ENCODE measurements around the gene CNPY3.
"Not testable (repeated sequence)": the region's sequence is repeated elsewhere in the genome, so short reads cannot be mapped to it uniquely, and the experiment has no call there.

CNPY3 gene

DNA sequence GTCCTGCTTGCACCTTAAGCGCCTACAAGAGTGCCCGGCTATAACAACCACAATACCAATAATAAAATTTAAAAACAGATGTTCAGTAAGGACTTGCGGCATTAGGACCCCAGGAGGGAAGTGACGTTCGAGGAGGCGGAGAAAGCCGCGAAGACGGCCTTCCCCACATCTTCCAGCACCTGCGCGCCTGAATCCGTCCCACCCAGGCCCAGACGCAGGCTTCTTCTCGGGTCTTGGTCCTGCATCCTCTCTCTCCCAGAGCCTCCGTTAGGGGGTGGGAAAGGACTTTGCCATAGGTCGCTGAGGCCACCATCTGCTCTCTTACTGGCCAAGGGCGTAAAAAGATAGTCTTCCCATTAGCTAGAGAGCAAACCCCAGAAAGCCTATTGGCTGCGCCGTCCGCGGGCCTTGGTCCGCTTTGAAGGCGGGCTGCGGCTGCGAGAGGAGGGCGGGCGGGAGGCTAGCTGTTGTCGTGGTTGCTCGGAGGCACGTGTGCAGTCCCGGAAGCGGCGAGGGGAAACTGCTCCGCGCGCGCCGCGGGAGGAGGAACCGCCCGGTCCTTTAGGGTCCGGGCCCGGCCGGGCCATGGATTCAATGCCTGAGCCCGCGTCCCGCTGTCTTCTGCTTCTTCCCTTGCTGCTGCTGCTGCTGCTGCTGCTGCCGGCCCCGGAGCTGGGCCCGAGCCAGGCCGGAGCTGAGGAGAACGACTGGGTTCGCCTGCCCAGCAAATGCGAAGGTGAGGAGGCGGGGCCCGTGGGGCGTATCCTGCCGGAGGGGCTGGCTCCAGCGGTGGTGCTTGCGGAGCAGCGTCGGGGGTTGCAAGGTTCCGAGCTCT lies at the start of gene CNPY3:
Gene CNPY3 (plus strand): TSS at position 495 of the 835 bp plus-strand sequence. CDS start 91 bp downstream, at position 586.
- peak; percentile 86 for FAIRE-seq

DNA sequence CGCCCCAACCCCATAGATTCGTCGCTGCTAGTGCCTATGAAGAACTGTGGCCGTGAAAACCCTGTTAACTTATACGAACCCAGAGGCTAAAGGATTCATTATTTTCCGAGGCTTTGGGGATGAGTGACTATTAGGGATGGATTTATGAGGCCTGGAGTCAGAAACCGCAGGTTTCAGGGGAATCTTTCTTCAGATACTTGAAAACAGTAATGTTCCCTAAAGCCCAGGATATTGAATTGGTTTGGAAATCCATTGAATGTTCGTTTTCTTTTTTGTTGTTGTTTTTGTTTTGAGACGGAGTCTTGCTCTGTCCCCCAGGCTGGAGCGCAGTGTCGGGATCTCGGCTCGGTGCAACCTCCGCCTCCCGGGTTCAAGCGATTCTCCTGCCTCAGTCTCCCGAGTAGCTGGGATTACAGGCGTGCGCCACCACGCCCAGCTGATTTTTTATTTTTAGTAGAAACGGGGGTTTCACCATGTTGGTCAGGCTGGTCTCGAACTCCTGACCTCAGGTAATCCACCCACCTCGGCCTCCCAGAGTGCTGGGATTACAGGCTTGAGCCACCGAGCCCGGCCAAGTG lies 49.0 kb upstream of the CNPY3 start:
- FAIRE-seq = not testable (repeated sequence)

DNA sequence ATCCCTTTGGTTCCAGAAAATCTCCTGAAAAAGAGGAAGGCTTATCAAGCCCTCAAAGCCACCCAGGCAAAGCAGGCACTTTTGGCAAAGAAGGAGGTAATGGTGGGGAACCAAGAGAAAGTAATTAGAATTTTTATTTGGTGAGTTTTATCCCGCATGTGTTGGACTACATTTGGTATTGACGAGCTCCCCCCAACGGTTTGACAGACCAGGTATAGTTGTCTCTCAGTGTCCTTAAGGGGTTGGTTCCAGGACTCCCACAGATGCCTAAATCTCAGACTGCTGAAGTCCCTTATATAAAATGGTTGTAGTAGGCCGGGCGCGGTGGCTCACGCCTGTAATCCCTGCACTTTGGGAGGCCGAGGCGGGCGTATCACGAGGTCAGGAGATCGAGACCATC lies 48.4 kb upstream of the CNPY3 start:
- FAIRE-seq = not testable (repeated sequence)

DNA sequence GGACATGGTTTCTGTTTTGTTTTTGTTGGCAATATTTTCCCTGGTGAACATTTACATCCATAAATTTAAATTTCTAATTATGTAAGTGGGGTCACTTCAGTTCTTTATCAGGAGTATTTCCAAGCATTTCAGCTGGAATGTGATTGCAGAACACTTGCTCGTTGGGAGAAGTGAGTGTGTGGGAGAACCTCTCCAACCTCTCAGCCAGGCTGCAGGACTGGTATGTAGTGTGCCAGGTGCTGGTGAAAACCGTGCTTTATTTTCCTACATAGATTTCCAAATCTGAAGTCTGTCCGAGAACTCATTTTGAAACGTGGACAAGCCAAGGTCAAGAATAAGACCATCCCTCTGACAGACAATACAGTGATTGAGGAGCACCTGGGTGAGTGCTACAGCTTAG lies 43.6 kb upstream of the CNPY3 start:
- no peak for FAIRE-seq

DNA sequence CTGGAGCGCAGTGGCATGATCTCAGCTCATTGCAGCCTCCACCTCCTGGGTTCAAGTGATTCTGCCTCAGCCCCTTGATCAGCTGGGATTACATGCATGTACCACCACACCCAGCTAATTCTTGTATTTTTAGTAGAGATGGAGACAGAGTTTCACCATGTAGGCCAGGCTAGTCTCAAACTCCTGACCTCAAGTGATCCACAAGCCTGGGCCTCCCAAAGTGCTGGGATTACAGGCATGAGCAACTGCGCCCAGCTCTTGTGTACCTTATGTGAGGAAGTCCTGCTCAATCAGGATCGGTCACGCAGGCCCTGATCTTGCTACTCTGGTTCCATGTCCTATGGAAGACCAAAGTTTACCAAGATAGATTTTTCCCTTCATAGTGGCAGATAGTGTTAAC lies 41.1 kb upstream of the CNPY3 start:
- FAIRE-seq = not testable (repeated sequence)

DNA sequence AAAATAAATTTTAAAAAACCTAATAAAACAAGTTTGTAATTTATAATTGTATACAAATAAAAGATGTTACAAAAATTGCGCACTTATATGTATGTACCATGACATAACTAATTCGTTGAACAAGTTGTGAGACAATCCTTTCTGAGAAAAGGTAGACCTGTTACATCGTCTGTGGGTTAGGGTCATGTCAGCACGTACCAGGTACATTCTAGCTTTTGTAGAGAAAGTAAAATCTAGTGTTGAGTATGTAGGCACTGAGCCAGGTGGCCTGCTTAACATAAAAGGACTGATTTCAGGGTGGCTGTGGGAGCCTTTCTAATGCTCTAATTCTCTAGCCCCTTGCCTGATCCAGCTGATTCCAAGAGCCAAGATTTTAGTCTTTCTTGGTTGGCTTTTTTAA lies 39.5 kb upstream of the CNPY3 start:
- FAIRE-seq = no peak

DNA sequence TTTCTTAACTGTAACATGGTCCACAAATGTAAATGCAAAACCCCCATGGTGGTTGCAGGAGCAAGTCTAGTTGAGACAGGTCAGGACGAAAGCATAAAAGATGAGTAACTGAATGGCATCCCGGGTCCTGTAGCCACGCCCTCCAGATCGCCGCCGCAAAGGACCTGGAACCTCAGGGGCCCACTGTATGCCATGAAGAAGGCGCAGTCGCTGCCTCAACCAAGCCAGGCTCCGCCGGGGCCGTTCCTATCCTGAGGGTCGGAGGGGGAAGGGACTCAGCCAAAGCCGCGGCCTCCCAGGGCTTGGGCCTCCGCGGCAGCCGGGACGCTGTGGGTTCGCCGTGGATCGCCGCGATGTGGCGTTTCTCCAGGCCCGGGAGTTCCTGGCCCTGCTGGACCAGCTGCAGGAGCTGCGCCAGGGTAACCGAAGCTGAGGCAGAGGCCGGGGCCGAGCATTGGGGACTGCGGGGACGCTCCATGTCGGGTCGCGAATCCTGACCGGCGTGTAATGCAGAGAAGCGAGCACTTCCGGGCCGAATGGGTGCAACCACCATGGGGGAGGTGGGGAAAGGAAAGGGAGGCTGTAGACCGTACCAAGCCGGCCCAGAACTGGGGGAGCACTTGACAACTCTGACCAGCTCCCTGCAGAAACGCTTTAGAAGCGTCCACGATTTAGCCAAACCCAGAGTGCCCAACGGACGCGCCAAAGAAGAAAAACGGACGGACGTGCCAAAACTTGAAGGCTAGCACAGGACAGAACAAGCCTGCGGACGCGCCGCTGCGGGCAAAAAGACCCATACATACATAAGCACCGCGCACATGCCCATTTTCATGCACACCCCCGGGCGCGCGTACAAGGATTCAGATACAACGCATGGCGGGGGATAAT lies 38.7 kb upstream of the CNPY3 start:
- FAIRE-seq = no peak

DNA sequence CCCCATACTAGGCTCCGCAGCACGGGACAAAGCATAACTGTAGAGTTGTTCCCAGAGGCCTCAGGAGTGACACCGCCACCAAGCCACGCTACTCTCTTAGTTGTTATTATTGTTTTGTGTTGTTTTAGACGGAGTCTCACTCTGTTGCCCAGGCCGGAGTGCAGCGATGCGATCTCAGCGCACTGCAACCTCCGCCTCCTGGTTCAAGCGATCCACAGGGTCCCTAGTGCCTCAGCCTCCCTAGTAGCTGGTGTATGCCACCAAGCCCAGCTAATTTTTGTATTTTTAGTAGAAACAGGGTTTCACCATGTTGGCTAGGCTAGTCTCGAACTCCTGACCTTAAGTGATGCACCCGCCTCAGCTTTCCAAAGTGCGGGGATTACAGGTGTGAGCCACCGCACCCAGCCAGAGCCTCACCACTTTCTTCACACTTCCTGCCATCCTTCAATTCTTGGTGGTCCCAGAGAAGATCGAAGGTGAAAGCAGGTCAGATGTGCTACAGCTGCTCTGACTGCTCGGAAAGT lies 38.0 kb upstream of the CNPY3 start:
- no peak for FAIRE-seq

DNA sequence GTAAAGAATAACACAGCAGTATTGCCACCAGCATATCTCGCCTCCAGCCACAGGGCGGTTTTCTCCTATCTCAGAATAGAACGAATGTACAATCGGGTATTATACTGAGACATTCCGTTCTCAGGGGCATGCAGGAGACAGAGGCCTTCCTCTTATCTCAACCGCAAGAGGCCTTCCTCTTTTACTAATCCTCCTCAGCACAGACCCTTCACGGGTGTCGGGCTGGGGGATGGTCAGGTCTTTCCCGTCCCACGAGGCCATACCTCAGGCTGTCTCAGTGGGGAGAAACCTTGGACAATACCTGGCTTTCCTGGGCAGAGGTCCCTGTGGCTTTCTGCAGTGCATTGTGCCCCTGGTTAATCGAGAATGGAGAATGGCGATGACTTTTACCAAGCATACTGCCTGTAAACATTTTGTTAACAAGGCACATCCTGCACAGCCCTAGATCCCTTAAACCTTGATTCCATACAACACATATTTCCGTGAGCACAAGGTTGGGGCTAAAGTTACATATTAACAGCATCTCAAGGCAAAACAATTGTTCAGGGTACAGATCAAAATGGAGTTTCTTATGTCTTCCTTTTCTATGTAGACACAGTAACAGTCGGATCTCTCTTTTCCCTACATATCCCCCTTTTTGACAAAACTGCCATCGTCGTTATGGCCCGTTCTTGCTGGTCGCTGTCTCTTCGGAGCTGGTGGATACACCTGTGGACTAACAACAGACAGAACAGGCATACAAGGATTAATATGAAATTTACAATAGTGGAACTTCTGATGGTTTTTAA lies 35.0 kb upstream of the CNPY3 start:
- FAIRE-seq = not testable (repeated sequence)

DNA sequence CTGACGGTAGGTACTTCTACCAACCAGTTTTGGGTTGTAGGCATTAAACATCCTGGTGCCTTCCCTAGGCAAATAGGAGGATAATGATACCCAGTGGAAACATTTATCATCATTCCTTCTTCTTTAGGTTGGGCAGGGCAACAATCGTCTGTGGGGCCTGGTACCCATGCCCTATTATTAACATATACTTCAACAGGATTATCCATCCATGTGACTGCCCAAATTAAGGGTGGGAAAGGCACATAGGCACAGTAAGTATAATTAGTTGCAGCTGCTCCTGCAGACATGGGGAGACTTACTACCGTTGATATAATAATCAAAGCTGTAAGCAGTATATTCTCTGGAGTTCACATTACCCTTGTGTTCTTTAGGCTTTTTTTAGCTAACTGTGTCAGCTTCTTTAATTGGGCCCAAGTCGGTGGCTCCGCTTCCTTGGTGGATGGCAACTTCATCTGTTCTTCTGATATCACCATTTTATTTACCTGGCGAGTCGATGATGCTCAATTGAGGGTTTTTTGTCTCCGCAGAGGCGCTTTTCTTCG lies 33.0 kb upstream of the CNPY3 start:
- FAIRE-seq = no peak

DNA sequence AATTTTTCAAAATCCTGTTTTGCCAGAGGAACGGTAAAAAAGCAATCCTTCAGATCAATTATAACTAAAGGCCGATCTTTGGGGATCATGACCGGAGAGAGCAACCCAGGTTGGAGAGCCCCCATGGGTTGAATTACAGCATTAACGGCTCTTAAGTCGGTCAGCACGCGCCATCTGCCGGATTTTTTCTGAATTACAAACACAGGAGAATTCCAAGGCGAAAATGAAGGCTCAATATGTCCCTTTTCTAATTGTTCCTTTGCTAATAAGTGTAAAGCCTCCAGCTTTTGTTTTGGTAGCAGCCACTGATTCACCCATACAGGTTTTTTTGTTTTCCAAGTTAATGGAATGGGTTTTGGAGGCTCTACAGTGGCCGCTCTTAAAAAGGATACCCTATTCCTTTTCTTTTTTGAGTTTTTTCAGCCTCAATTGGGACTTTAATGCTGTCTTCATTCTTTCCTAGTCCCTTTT lies 30.4 kb upstream of the CNPY3 start:
- no peak for FAIRE-seq

DNA sequence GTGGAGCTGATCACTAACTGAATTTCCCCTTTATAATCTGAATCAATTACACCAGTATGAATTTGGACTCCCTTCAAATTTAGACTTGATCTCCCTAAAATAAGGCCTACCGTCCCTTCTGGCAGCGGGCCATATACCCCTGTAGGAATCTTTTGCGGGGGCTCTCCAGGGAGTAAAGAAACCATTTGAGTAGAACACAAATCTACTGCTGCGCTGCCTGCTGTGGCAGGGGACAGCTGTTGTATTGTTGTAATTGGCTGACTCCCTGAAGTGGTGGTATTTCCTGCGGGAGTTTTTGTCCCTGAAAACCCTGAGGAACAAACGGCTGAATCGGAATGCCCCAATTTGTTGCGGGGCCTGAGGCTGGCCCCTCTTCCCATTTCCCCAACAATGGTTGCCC lies 29.4 kb upstream of the CNPY3 start:
- FAIRE-seq = no peak

DNA sequence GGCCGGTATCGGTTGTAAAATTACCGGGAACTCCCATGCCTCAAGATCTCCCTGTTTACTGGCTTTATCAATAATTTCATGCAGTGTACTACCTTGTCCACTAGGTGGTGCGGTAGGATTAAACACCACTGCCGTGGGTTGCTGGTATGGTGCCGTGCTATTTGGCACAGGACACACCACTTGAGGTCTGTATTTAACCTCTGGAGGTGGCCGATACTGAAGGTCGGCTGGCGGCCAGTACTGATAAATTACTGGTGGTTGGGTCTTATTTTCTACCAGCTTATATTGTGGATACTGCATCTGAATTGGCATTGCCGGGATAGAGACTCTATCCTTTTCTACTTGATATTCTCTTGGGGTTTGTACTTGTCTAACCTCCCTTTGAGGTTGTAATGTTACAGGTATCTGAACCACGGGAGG lies 27.7 kb upstream of the CNPY3 start:
- no peak for FAIRE-seq

DNA sequence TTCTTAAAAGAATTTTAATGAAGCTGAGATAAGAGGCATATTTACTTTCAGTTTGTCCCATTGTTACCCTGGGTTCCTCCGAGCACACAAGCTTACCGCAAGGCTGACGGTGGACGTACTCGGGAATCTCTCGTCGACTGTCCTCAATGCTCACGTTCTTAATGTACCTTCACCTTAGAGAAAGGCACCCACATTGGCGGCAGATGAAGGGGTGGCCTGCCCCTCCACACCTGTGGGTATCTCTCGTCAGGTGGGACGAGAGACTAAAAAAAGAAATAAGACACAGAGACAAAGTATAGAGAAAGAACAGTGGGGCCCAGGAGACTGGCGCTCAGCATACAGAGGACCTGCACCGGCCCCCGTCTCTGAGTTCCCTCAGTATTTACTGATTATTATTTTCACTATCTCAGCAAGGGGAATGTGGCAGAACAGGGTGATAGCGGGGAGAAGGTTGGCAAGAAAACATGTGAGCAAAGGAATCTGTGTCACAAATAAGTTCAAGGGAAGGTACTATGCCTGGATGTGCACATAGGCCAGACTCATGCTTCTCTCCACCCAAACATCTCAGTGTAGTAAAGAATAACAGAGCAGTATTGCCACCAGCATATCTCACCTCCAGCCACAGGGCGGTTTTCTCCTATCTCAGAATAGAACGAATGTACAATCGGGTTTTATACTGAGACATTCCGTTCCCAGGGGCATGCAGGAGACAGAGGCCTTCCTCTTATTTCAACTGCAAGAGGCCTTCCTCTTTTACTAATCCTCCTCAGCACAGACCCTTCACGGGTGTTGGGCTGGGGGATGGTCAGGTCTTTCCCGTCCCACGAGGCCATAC lies 26.6 kb upstream of the CNPY3 start:
- not testable (repeated sequence) for FAIRE-seq

DNA sequence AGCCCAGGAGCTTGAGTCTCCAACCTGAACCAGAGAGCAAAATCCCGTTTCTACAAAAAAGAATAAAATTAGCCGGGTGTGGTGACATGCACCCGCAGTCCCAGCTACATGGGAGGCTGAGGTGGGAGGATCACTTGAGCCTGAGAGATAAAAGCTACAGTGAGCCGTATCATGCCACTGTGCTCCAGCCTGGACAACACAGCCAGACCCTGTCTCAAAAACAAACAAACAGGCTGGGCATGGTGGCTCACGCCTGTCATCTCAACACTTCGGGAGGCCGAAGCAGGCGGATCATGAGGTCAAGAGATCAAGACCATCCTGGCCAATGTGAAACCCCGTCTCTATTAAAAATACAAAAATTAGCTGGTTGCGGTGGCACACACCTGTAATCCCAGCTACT lies 24.8 kb upstream of the CNPY3 start:
- FAIRE-seq = no peak

DNA sequence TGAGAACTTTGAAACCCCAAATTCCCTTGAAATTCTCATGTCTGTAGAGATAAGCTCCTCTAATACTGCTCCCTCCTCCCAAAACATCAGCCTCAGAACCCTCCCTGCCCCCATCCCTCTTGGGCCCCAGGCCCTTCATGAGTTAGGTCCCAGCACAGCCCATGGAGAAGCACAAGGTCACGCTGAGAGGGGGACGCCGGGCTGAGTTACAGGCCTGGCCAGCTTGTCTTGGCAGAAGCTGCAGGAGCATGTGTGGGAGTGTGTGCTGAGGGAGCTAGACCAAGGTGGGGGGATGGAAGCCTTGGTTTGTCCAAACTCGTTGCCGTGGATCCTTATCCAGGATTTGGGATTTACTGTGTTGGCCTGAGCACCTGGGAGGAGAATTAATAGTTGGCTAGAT lies 21.9 kb upstream of the CNPY3 start:
- FAIRE-seq = no peak

DNA sequence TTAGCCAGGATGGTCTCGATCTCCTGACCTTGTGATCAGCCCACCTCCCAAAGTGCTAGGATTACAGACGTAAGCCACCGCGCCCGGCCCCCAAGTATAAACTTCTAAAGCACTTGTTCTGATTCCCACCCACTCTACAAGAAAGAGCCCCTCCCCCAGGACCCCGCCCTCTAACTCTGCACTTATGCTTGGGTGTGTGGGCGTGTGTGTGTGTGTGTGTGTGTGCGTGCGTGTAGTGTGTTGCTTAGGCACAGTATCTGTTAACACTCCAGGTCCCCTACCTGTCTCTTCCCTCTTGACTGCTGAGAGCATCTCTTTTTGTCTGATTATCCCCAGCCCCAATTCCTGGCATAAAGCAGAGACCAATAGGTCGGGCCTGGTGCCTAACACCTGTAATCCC lies 19.4 kb upstream of the CNPY3 start:
- no peak for FAIRE-seq

DNA sequence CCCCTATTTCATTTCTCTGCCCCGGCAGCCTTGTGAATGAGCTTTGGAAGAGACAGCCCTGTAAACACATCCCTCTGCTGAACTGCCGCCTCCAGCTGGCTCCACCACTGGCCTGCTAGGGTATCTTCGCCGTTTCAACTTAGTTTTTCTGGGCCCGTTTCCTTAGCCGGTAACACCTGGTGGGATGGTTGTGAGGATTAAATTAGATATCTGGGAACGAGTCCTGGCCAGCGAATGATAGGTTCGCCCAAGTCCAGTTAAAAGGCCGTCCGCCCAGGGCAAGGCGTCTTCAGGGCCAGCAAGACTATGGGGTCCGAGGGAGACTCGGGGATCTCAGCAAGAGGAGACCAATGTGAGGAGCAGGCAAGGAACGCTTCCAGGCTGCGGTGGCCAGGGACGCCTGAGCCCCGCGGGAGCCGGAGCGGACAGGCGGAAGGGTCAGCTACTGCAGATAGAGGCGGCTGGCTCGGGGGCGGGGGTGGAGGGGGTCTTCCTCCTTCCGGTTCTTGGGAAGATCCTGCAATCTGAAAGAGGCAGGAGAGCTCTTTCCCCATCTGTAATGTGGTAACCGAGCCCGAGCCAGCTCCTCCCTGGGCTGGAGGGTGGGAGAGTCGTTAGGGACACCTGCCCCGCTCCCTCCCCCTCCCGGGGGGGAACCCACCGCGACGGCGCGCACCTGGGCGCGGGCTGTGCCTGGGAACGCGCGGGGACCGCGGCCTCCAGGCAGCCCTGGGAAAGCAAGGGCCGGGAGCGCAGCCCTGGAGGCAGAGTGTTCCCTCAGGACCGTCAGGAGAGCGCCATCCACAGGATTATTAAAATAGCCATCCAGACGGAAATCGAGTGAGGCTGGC lies 17.9 kb upstream of the CNPY3 start:
- FAIRE-seq = no peak

DNA sequence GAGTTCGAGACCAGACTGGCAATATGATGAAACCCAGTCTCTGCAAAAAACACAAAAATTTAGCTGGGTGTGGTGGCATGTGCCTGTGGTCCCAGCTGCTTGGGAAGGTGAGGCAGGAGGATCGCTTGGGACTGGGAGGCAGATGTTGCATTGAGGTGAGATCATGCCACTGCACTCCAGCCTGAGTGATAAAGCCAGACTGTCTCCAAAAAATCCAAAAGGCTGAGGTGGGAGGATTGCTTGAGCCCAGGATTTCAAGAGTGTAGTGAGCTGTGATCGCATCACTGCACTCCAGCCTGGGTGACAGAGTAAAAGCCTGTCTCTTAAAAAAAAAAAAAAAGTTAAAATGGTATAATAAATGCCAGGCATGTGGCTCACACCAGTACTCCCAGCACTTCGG lies 14.7 kb upstream of the CNPY3 start:
- FAIRE-seq = no peak

DNA sequence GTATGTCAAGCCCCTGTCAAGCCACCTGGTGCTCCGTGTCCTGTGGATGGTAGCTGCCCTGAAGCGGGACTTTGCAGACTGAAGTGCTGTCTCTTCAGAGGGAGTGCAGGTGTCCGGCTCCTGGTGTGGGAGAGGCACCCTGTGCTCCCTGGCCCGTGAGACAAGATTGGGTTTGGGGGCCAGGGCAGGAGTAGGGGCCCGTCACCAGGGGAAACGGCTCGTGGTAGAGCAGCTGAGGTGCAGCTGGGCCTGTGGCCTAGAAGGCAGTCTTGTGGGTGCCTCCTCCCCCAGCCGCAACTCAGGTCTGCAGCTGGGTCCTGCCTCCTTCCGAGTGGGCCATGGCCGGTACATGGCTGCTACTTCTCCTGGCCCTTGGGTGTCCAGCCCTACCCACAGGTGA lies 13.5 kb upstream of the CNPY3 start, which contains the start of gene PTCRA:
Gene PTCRA (plus strand): TSS at position 322 of the 400 bp plus-strand sequence. CDS start 17 bp downstream, at position 339.
- no peak for FAIRE-seq
